ENCODE measurements around the gene MFF. TPM values are rescaled to one million over a fixed set of nuclear protein-coding genes. Genes with fewer than 3 reads are reported as not detected.
"Not testable (repeated sequence)": the region's sequence is repeated elsewhere in the genome, so short reads cannot be mapped to it uniquely, and the experiment has no call there.

Gene MFF
- total and polyA plus RNA-seq, 2 of the 4 experiments (the other 2 are of a cell fraction), result 70.1 to 86.4 TPM

DNA sequence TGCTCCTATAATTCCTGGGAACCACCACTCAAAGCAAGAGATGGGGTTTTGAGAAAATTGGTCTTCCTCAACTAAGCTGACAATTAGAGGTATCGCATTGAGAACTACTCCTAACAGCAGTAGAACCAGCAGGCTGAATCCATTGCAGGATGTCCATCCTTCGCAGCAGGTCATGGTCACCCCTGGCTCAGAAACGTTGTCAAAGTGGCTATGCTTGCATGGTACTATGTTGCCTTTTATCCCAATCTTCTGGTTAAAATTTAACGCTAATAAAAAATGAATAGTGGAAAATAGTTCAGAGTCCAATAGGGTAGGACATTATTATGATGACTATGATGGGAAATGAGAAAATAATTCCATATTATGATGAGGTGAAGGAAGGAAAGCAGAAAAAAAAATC, 54.0 kb downstream of the MFF start, which contains the start of gene TM4SF20:
TM4SF20 (minus strand) TSS at position 212 of the 400 bp plus-strand sequence; CDS start at position 174, 38 bp downstream.
- intact Hi-C loops (cut with micrococcal nuclease), result no loop called here
- peak within 1 kb of the TSS; percentile 1 for H3K14ac ChIP-seq (replicated peaks; ENCODE audit: low read depth, low read length)
- H2AK9ac ChIP-seq (replicated peaks; ENCODE audit: low read depth, low read length, poor library complexity), result no peak within 1 kb of the TSS
- H3K18ac ChIP-seq (ENCODE audit: low read depth, low read length), result peak within 1 kb of the TSS; percentile 88; the same call in 1 of the 2 replicates
- no peak within 1 kb of the TSS for H3K4me2 ChIP-seq (ENCODE audit: low read depth, low read length)
- H3K9ac ChIP-seq (ENCODE audit: low read depth, low read length), result no peak within 1 kb of the TSS
- peaks cover 5% of the 10 kb centered on the region for H3K4me1 ChIP-seq (ENCODE audit: control insufficient read depth, insufficient read depth, low read length)
- H4K8ac ChIP-seq (ENCODE audit: low read depth in 2 of 2, low read length in 2 of 2), result peak within 1 kb of the TSS in 1 of 2 experiments; percentile 36; a peak in 2 of 4 replicates
- in situ Hi-C loops (cut with MboI; ENCODE audit: low sequenced_read_pairs), result no loop called here
- dilution Hi-C loops (cut with HindIII; ENCODE audit: low sequenced_read_pairs, unreplicated experiment), result no loop called here
- H3K36me3 ChIP-seq (ENCODE audit: control insufficient read depth, insufficient read depth, low read length), result no peaks in the 10 kb centered on the region
- H3K9me3 ChIP-seq (ENCODE audit: control insufficient read depth, insufficient read depth, low read length), result no peaks in the 10 kb centered on the region
- ATAC-seq (ENCODE audit: low read depth) (no peak), DNase-seq (no peak)
- no peak within 1 kb of the TSS for H3K27ac ChIP-seq (ENCODE audit: insufficient read depth, low read length)
- no peak within 1 kb of the TSS for H3K4me3 ChIP-seq (ENCODE audit: insufficient read depth, low read depth, low read length)
- H3K9me1 ChIP-seq (ENCODE audit: insufficient read depth, low read length), result no peaks in the 10 kb centered on the region
- 0 out of 2 replicates have a peak within 1 kb of the TSS, but pooled peaks have one; percentile 4 for H3K4ac ChIP-seq (ENCODE audit: low read depth, low read length)
- no peaks in the 10 kb centered on the region for H3K27me3 ChIP-seq (ENCODE audit: control insufficient read depth, insufficient read depth, low read length)
- H4K5ac ChIP-seq (ENCODE audit: low read depth, low read length), result peak within 1 kb of the TSS; percentile 82; the same call in 1 of the 2 replicates
- no peak within 1 kb of the TSS for H3K23ac ChIP-seq (ENCODE audit: low read depth, low read length)
- no TSS peak for BruUV-seq (replicated peaks)
- H2AK5ac ChIP-seq (ENCODE audit: low read depth, low read length), result peak within 1 kb of the TSS; percentile 57; the same call in 1 of the 2 replicates
- no peak within 1 kb of the TSS; the same call in 1 of the 2 replicates for H2BK120ac ChIP-seq (ENCODE audit: low read depth, low read length)
- no peak within 1 kb of the TSS for H2AFZ ChIP-seq (replicated peaks; ENCODE audit: low read length, poor library complexity)
- ChIA-PET POLR2A (ENCODE audit: unreplicated experiment) (no interaction called here), CTCF (interaction anchor here (0.6 kb wide), 1 partner anchor 63 kb away, joined by 3 read pairs; no protein-coding TSS in a partner anchor)
- WGBS, 2 experiments (ENCODE audit: extremely low coverage in 2 of 2, insufficient read length in 1 of 2), result no CpG with 5 or more reads among the region's 4 CpGs
- H3K56ac ChIP-seq (ENCODE audit: extremely low read depth, insufficient read depth, low read length), result no peak within 1 kb of the TSS
- peak within 1 kb of the TSS; percentile 55 for H2BK5ac ChIP-seq (ENCODE audit: low read depth, low read length, poor library complexity, severe bottlenecking)
- no peaks in the 10 kb centered on the region for H4K20me1 ChIP-seq (ENCODE audit: insufficient read depth, low read length)
- H4K91ac ChIP-seq (ENCODE audit: insufficient read depth, low read depth, low read length), result no peak within 1 kb of the TSS; the same call in 1 of the 2 replicates
- H2BK20ac ChIP-seq (ENCODE audit: low read depth, low read length), result 0 out of 2 replicates have a peak within 1 kb of the TSS, but pooled peaks have one; percentile 18
- no peaks in the 10 kb centered on the region for H3K79me1 ChIP-seq (ENCODE audit: low read depth in 1 of 2, low read length in 2 of 2)
- peak within 1 kb of the TSS; percentile 70; the same call in 2 of the 3 replicates for H2BK15ac ChIP-seq (ENCODE audit: low read depth, low read length)
- no peak for TF ChIP-seq NFE2L2 (IDR thresholded peaks at IDR 0.05; ENCODE audit: low read depth, low read length)
- no peak for TF ChIP-seq FOS (IDR thresholded peaks at IDR 0.05; ENCODE audit: low read depth, low read length)
- no peak for TF ChIP-seq MAZ (IDR thresholded peaks at IDR 0.05; ENCODE audit: borderline replicate concordance, low read depth, low read length)
- TF ChIP-seq, protein P1, sequence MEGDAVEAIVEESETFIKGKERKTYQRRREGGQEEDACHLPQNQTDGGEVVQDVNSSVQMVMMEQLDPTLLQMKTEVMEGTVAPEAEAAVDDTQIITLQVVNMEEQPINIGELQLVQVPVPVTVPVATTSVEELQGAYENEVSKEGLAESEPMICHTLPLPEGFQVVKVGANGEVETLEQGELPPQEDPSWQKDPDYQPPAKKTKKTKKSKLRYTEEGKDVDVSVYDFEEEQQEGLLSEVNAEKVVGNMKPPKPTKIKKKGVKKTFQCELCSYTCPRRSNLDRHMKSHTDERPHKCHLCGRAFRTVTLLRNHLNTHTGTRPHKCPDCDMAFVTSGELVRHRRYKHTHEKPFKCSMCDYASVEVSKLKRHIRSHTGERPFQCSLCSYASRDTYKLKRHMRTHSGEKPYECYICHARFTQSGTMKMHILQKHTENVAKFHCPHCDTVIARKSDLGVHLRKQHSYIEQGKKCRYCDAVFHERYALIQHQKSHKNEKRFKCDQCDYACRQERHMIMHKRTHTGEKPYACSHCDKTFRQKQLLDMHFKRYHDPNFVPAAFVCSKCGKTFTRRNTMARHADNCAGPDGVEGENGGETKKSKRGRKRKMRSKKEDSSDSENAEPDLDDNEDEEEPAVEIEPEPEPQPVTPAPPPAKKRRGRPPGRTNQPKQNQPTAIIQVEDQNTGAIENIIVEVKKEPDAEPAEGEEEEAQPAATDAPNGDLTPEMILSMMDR (conservative IDR thresholded peaks at IDR 0.05; ENCODE audit: low read depth, low read length), result no peak
- TF ChIP-seq MXI1 (IDR thresholded peaks at IDR 0.05; ENCODE audit: borderline replicate concordance, low read depth, low read length), result no peak

DNA sequence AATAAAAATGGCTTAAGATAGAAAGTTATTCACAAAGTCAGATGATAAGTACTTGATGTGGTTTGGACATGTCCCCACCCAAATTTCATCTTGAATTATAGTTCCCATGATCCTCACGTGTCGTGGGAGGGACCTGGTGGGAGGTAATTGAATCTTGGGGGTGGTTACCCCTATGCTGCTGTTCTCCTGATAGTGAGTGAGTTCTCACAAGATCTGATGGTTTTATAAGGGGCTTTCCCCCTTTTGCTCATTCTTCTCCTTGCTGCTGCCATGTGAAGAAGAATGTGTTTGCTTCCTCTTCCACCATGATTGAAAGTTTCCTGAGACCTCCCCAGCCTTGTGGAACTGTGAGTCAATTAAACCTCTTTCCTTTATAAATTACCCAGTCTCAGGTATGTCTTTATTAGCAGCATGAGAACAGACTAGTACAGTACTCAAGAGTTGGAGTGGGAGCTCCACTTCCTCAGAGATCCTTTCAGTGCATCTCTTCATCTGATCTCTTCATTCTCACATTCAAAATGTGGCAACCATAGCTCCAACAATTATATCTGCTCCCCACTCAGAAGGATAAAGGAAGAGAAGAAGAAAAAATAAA, 57.3 kb downstream of the MFF start:
- H2BK20ac ChIP-seq (ENCODE audit: low read depth, low read length); H3K18ac ChIP-seq (ENCODE audit: low read depth, low read length); DNase-seq; POLR2A ChIA-PET (ENCODE audit: unreplicated experiment); BruUV-seq (replicated peaks); H3K9ac ChIP-seq (ENCODE audit: low read depth, low read length); ATAC-seq (ENCODE audit: low read depth); H3K4me3 ChIP-seq (ENCODE audit: insufficient read depth, low read depth, low read length); H3K4ac ChIP-seq (ENCODE audit: low read depth, low read length); H3K4me2 ChIP-seq (ENCODE audit: low read depth, low read length); H4K8ac ChIP-seq (ENCODE audit: low read depth in 2 of 2, low read length in 2 of 2); H2BK15ac ChIP-seq (ENCODE audit: low read depth, low read length); H2AK9ac ChIP-seq (replicated peaks; ENCODE audit: low read depth, low read length, poor library complexity); H4K91ac ChIP-seq (ENCODE audit: insufficient read depth, low read depth, low read length); H2AK5ac ChIP-seq (ENCODE audit: low read depth, low read length); H2BK5ac ChIP-seq (ENCODE audit: low read depth, low read length, poor library complexity, severe bottlenecking); in situ Hi-C loops (cut with MboI; ENCODE audit: low sequenced_read_pairs); H3K23ac ChIP-seq (ENCODE audit: low read depth, low read length); H3K14ac ChIP-seq (replicated peaks; ENCODE audit: low read depth, low read length); H3K9me1 ChIP-seq (ENCODE audit: insufficient read depth, low read length); intact Hi-C loops (cut with micrococcal nuclease); H3K79me1 ChIP-seq (ENCODE audit: low read depth in 1 of 2, low read length in 2 of 2); H3K27me3 ChIP-seq (ENCODE audit: control insufficient read depth, insufficient read depth, low read length); H2AFZ ChIP-seq (replicated peaks; ENCODE audit: low read length, poor library complexity); H3K4me1 ChIP-seq (ENCODE audit: control insufficient read depth, insufficient read depth, low read length); H2BK120ac ChIP-seq (ENCODE audit: low read depth, low read length); dilution Hi-C loops (cut with HindIII; ENCODE audit: low sequenced_read_pairs, unreplicated experiment); H3K9me3 ChIP-seq (ENCODE audit: control insufficient read depth, insufficient read depth, low read length); H4K5ac ChIP-seq (ENCODE audit: low read depth, low read length); H3K36me3 ChIP-seq (ENCODE audit: control insufficient read depth, insufficient read depth, low read length); H4K20me1 ChIP-seq (ENCODE audit: insufficient read depth, low read length); H3K56ac ChIP-seq (ENCODE audit: extremely low read depth, insufficient read depth, low read length); H3K27ac ChIP-seq (ENCODE audit: insufficient read depth, low read length): not testable (repeated sequence)
- WGBS, 2 experiments (ENCODE audit: extremely low coverage in 2 of 2, insufficient read length in 1 of 2), result no CpG with 5 or more reads among the region's 2 CpGs
- CTCF ChIA-PET, result interaction anchor here (1.0 kb wide), 1 partner anchor 9 kb away, joined by 3 read pairs; no protein-coding TSS in a partner anchor
